GM18520 (cell line): ENCODE measurements around the gene HAND2.

ENCODE experiments used
- ATAC-seq: cut with Tn5 transposase; IDR thresholded peaks from one replicate; pipeline ENCODE4 v1.9.1; 2021; ENCODE audit not compliant: unreplicated experiment

Gene HAND2

DNA sequence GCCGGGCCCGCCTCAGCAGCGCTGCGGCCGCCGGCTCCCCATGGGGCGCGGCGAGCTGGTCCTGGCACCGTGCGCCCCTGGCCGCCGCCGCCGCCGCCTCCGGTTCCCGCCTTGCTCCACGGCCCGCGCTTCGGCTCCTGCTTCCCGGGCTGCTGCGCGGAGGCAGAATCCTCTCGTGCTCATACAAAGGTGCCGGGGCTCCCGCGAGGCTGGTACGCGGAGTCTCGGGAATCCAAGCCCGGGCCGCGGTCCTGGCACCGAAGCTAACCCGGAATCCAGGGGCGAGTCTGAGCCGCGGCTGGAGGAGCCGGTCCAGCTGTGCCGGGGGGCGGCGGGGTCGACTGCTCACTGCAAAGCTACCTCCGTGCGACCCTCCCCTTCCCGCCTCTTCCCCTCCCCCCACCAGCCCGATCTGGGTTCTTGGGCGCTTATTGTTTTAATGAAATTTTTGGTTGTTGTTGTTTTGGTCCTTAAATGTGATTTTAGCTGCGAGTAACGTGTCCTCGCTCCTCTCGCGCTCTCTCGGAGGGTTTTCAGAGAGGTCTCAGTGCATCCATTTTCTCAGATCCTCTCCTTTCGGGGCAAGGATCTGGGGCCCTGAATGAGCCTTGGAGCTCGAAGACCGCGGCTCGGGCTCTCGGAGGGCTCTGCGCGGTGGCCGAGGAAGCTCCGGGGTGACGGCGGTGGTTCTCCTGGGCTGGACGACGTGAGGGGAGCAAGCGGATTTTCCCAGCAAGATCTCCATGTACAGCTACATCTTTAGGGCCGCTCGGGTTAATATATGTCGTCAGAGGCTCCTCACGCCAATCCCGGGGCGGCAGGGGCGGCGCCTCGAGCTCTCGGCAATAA, at the start of gene HAND2:
Gene HAND2, minus strand, starts transcription at position 753 of the 849 bp plus-strand sequence. CDS start 940 bp downstream, outside the sequence.
- ATAC-seq = no peak

DNA sequence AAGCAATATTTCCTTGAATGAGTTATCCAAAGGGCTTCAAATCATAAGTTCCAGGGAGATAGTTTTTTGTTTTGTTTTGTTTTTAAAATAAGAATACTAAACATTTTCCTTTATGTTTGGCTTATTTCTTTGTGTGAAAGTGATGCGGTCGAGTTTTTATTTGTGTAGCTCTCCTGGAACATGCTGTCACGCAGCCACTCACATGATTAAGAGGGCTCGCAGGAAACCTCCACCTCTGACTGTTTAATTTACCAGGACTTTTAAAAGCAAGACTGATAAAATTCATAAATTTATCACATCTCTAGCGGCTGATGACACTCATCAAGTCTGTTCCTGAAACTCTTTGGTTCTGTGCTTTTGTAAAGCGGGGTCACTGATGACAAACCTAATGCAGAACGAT, 48.9 kb upstream of the HAND2 start:
- ATAC-seq = no peak

DNA sequence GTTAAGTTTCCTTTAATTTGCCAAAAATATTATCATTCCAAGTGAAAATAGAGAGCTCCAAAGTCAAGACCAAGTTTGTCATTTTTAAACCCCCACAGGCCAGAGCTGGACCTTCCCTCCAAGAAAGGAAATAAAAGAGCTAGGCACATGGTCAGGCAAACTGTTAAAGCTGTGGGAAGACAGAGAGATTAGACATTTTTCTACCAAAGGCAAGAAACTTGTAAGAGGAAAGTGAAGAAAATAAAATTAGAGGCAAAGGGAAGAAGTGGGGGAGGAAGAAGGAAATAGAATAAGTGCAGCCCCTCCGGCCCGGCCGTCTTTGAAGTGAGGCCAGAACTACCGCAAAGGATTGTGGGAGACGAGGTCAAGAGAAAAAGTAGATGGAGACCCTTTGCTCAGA, 47.9 kb upstream of the HAND2 start:
- no peak for ATAC-seq

DNA sequence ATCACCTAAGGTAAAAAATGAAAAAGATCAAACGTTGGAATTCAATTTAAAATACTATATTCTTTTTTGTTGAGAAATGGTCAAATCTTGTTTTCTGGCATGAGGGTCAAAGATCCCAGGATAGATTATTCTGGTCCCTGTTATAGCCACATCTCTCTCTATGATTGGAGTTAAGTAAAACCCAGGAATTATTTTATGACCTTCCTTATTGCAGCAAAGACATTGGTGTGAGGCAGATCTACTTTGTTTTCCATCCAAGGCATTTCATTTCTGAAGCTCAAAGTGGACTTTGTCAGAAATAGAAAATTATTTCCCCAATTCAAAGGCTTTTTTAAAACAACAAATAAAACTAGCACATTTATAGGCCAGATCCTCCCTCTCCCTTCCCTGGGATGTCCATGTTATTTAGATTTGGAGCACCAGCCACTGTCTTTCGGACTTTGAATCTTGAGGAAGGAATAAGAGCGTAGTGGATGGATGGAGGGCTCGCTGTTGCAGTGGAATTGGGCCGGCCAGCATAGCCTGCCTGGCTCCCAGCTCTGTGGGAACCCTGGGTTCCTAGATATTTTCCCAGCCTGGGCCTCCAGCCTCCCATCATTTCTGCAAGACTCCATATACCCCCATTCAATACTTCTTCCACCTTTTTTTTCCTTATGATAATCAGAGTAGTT, 45.6 kb upstream of the HAND2 start:
- no peak for ATAC-seq

DNA sequence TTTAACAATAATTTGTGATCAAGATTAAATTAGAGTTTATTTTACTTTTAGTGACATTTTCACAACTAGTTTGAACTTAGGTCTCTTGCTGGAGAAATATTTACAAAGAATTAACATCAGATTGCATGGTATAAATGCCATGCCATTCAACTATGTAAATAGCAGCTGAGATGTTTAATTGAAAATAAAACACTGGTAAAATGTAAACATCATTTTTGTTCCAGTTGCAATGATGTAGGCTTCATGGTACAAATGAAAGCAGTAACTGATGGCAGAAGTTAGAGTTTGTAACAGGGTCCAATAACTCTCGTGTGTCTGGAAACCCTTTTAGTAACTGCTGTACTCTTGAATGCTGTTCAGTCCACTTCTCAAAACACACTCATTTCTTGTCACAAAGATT, 43.7 kb upstream of the HAND2 start:
- no peak for ATAC-seq

DNA sequence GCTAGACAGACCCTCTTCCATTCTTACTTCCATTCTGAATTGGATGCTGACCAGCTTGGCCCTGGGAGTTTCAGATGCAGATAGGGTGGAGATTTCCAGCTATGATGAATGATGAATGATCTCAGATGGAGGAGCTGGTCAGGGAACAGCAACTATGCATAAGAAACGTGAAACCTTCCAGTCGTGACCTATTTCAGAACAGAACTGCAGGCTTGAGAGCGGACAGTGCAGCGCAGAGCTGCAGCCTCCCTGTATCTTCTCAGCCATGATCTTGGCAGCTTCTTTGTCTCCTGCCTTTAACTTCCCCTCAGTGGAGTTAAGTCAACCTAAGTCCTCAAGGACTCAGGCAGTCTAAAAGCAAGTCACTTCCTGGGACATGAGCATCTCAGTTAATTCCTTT, 43.3 kb upstream of the HAND2 start:
- ATAC-seq = no peak

DNA sequence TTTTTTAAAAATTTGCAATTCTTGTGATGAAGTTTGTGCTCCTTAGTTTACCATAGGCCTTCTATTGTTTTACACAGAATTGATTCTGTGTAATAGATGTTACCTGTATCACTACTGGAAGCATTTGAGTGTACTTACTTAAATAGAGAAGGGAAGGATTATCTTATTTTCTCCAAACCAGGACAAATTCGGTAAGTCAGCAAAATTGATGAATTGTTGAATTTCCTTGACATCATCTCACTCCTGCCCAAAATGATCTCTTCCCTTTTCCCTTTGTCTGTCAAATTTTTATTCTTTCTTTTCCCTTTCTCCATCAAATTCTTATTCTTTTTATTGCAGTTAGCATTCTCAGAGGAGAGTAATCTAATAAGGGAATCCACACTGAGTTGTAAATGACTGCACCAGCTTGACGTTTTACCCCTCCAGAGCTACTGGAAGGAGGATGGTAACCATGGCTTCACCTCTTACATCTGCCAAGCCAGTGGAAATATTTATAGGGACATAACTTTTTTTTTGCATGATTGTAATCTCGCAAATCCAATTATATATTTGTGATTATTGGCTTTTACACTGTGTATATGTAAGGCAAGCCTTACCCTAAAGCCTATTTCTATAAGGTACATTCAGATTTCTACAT, 42.6 kb upstream of the HAND2 start:
- ATAC-seq = no peak

DNA sequence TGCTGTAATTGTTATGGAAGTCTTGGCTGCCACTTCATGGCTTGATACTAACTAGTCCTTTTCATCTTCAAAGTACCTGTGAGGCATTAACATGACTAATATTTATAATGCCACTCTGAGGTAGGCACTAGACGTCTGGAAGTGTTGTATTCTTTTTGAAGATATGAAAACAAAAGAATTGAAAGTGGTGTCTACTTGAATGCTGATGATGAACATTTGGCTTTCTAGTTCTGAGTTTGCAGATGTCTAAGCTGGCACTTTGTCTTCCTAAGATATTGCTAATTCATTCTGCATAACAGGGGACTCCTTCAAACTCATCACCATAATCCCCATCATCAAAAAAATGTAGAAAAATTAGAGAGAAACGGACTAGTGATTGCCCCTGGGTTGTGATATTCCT, 41.6 kb upstream of the HAND2 start:
- no peak for ATAC-seq

DNA sequence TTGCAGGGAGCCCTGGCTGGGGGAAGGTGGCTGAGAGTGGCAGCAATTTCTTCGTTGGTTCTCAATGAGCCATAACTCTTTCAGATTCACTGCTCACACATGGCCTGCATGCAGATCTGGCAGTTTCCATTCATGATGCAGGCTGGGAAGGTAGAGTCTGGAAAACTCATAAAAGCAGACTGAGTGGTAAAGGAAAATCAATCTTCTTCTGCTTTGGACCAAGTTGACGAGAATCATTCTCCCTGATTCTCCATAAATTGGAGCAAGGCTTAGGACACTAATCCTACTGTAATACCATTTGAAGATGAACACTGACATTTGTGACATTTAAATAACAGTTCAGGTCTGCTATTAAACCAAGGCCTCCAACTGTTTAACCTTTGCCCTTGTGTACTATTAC, 35.3 kb upstream of the HAND2 start:
- ATAC-seq = no peak

DNA sequence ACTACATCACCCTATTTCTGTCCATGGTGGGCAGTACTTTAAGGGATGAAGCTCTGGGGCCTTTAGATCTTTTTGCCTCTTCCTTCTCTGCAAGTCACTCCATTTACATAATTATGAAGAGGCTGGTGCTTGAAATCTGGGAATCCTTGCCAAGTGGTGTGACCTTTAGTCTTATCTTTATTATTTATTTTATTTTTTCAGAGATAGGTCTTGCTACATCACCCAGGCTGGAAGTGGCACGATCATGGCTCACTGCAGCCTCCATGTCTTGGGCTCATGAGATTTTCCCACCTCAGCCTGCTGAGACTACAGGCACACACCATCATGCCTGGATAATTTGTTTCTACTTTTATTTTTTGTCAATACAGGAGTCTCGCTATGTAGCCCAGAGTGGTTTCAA, 34.4 kb upstream of the HAND2 start:
- ATAC-seq = no peak

DNA sequence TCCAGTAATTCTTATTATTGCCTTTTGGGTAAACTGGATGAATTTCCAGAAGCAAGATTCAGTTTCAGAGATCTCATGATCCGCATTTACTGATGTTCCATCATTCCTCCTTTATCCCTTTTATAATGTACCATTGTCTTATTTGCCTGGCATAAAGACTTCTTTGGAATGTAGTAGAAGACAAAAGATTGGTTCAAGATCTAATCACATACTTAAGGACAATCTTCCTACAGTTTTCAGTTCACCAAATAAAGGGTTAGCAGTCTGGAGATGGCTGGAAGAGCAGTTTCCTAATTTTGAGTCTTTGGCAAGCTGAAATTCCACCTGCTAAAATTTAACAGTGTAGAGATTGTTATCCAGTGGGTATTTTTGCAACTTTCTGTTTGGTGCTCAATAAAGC, 30.9 kb upstream of the HAND2 start:
- no peak for ATAC-seq

DNA sequence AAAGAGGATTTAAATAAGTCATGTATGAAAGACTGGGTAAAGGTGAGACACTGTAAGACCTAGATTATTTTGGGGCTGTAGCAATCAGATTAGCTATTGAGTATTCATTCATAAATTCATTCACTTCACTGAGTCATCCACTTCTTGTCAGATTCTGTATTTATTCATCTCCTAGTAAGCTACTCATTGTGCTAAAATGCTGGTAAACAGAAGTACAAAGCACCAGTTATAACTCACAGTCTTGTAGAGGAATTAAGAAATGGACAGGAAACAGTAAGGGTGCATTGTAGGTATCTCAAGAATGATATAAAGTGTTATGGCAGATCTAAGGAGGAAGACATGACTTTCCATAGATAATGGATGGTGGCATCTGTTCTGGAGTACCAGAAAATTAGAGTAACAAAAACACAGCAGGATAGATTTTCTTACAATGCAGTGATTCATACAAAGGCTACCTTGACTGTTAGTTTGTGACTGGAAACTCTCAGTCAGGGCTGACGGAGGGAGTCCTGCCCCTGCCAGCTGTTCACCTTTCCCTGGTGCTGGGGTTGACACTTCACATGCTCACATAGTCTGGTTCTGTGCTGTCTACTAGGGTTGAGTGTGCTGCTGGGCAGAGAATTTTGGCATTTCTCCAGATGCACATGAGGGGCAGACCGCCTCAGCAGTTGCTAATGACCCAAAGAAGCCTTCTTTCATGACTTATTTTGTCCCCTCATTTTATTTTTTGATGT, 26.5 kb upstream of the HAND2 start:
- no peak for ATAC-seq

DNA sequence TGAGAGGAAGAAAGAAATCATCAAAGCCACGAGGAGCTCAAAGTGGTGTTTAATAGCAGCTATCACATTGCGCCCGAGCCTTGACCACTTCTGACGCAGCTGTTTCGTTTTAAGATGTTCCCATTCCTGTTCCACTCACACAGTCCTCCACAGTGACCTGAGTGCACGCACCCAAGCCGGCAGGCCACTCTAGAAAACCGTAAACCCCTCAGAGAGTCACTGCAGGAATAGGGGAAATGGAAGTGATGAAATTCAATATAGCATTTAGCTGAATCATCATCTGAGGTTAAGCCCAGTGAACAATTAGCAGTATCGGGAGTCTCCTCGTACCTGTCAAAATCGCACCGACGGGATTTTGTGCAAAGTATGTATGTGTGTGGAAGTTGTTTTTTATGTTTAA, 17.9 kb upstream of the HAND2 start:
- ATAC-seq = no peak

DNA sequence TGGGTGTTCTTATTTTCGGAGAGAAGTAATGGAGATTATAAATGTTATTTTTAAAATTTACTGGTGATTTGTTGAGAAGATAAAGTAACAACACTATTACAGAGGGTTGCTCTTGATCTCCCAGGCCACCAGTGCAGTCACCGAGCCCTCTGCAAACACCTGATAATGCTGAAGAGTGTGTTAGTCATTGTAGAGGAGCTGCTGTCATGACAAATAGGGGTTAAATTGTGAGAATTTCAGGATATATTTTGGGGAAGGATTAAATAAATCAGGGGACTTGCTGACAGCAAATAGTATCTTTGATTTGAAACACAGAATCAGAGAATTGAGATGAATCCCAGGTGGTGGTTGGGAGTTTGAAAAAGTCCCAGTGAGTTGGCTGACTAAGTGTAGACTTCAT, 16.7 kb upstream of the HAND2 start:
- ATAC-seq = no peak

DNA sequence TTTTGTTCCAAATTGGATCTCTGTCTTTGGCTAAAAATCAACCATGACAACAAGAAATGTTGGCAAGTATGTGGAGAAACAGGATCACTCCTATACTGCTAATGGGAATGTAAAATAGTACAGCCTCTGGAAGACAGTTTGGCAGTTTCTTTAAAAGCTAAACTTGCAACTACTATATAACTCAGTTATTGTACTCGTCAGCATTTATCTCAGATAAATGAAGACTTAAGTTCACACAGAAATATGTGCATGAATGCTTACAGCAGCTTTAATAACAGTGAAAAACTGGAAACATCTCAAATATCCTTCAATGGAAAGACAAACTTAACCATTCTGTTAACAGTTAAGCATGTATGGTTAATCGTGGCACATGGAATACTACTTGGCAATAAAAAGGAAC, 15.4 kb upstream of the HAND2 start:
- ATAC-seq = no peak

DNA sequence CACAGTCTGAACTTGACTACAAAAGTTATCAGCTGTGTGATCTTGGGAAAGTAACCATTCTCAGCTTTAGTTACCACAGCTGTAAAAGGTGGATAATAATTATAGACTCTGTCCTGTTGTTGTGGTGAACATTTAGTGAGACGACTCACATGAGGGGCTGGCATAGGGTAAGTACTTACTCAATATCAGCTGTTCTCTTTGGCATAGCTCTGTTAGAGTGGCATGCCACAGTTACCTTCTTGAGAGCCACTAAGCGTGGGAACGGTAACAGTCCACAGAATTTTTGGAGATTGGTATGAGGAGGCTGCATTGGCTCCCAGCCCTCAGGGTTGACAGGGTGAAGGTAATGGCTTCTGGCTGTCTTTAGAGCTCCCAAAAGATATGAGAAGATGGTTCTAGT, 13.2 kb upstream of the HAND2 start:
- no peak for ATAC-seq

DNA sequence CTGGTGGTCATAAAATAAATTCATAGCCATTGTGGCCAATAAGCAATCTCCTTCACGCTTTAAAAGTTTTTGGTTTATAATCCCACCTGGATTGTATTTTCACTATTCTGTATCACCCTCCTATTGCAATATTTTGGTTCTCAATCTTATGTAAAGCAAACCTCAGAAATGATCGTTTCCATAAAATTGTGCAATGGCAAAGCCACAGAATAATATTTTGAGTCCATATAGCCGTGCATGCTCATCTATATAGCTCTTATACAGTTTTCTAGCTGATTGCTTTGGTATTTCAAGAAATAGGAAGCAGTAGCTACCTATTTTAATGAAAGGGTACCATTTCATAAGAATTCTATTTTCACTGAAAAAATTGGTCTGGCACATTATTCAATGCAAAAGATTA, 10.0 kb upstream of the HAND2 start:
- ATAC-seq = no peak

DNA sequence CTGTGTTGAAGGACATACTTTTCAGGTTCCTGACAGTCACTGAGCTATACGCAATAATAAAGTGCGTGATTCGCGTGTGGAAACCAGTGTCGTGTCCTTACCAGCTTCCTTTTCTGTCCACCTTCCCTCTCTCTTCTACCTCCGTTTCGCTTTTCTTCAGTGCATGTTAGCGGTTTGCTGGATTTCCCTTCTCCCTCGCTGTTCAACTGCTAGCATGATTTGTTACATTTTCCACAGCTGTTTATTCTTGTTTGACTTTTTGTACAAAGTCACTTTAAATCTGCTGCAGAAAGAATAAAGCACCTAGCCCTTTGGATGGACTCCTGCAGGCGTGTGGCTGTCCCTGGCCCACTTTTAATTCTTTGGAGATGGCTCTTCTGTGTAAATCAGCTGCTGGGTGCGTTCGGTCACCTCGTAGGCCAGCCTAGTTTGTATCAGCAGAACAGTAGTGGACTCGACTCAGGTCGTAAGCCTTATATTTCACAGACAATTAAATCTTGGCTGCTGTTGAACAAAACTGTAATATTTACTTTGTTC, 8.9 kb upstream of the HAND2 start:
- no peak for ATAC-seq

DNA sequence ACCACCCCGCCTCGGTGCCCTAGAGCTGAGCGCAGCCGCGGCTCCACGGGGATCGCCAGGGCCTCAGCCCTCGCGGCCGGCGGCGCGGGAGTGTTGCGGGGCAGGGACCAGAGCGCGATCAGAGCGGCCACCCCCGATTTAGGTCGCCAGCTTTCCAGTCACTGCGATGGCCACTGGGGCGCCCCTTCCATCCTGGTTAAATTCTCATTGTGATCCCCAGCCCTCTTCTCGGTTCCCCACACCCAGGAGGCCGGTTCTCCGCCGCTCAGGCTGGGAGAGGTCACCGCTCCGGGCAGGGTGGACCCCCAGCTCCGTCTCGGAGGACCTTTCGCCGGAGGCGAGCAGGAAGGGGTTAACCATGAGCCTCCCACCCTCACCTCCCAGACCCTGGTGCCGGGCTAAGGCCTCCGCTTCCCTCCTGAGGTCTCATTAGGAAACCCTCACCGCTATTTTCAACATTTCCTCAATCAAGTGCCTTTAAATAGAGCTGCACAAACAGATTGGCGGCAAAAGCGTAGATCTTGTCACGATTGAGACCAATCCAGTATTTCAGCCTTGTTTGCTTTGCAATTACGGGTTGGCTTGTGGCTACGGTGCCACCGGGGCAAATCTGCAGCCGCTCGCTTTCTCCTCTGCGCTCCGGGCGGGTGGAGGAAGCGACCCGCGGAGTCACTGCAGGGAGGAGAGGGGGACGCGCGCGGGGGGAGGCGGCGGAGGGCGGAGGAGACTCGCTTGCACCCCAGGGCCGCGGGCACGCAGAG, 8.3 kb upstream of the HAND2 start:
- ATAC-seq = no peak

DNA sequence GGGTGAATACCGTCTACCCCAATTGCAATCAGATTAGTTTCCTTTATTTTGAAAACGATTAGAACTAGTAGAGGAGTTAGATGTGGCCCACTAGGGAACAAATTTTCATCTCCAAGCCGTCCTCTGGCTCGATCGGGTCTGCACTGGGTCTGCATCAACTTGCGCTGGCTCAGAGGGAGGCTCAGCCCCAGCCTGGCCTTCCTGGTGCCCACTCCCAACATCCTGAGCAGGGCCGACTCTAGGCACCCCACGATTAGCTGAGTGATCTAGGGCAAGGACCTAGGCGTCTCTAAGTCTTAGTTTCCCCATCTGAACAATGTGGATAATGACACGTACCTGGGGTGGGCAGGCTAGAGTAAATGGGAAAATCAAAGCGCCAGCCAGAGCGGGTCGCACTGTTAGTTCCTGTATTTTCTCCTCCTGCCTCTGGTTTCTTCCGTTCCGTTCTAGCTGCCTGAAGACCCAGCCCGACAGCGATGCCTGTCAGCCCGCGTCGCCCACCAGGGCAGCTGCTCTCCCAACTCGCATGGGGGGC, 7.7 kb upstream of the HAND2 start:
- no peak for ATAC-seq
